Ishikawa (cell line): ENCODE data around the gene DMBT1.

Source experiments
- CEBPB ChIP-seq: IDR thresholded peaks from 2 replicates; pipeline ENCODE4 v1.6.1; 2012
- EP300 ChIP-seq: IDR thresholded peaks from 2 replicates; pipeline ENCODE4 v1.6.1; 2012; ENCODE audit warnings: borderline replicate concordance
- REST ChIP-seq: IDR thresholded peaks from 2 replicates; pipeline ENCODE4 v1.6.1; 2012; ENCODE audit warnings: low read depth, mild to moderate bottlenecking
- USF1 ChIP-seq: IDR thresholded peaks from 2 replicates; pipeline ENCODE4 v1.6.1; 2012

DNA sequence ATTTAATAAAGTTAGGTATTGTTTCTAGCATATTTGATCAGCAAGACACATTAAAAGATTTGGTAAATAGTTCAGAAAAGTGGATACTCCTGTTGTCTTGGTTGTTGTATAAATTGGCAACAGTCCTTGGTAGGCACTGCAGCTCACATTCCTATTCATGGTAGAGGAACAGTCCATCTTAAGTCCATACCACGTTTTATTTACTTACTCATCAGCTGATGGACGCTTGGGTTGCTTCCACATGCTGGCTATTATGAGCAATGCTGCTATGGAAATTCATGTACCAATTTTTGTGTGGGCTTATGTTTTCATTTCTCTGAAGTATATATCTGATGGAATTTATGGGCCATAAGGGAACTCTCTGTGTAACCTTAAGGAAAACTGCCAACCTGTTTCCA, 95.8 kb downstream of the DMBT1 start:
- TF ChIP-seq USF1 (no peak), REST (no peak), EP300 (no peak), CEBPB (no peak)
